LNCaP clone FGC (cell line): ENCODE measurements around the gene GTPBP4.

Source experiments
- DNase-seq: peaks from one replicate; pipeline ENCODE4 v3.0.0-alpha.2; 2011; ENCODE audit warnings: low read depth
- H3K4me3 ChIP-seq: 2 replicates; pipeline ENCODE4 v1.5.1; 2011; ENCODE audit warnings: mild to moderate bottlenecking, low read depth, low read length, control low read depth
- CTCF ChIP-seq: IDR thresholded peaks from 2 replicates; pipeline ENCODE4 v1.5.1; 2012; ENCODE audit warnings: mild to moderate bottlenecking; ENCODE audit not compliant: control insufficient read depth, insufficient read depth; ENCODE audit errors: extremely low read depth

Gene GTPBP4

GRCh38 chr10:987870-988666 is at the start of gene GTPBP4:
Gene GTPBP4 (plus strand): TSS chr10:988434. CDS start chr10:988480, 46 bp downstream.
- peak within 1 kb of the TSS; percentile 92 for H3K4me3 ChIP-seq
- peak; percentile 56 for TF ChIP-seq CTCF
- DNase-seq = peak; percentile 94

- DNase-seq = no peak
- H3K4me3 ChIP-seq = no peak overlapping the region
- no peak for TF ChIP-seq CTCF
Measured at GRCh38 chr10:938941-939678, 49.1 kb upstream of the GTPBP4 start.

GRCh38 chr10:943334-944033 is 44.8 kb upstream of the GTPBP4 start:
- no peak overlapping the region for H3K4me3 ChIP-seq
- DNase-seq = no peak
- TF ChIP-seq CTCF = no peak

GRCh38 chr10:944034-944831 is 44.0 kb upstream of the GTPBP4 start:
- TF ChIP-seq CTCF = no peak
- no peak overlapping the region for H3K4me3 ChIP-seq
- no peak for DNase-seq

- no peak overlapping the region for H3K4me3 ChIP-seq
- DNase-seq = no peak
- TF ChIP-seq CTCF = no peak
Measured at GRCh38 chr10:945778-946177, 42.5 kb upstream of the GTPBP4 start.

- H3K4me3 ChIP-seq = no peak overlapping the region
- DNase-seq = no peak
- no peak for TF ChIP-seq CTCF
Measured at GRCh38 chr10:947051-947450, 41.2 kb upstream of the GTPBP4 start.
